Measurements from ENCODE around the gene UHRF1.
"Not testable (repeated sequence)": the region's sequence is repeated elsewhere in the genome, so short reads cannot be mapped to it uniquely, and the experiment has no call there.

UHRF1 gene

GRCh38 chr19:4970558-4971423 lies 61.5 kb downstream of the UHRF1 start:
- Histone ChIP-seq H3K9me3 (ENCODE audit: control extremely low read depth in 1 of 5, control insufficient read depth in 4 of 5, insufficient read depth in 2 of 5, low read depth in 1 of 5, low read length in 4 of 5) (no peaks in the 10 kb centered on the region), H3K4me1 (ENCODE audit: control extremely low read depth in 1 of 4, control insufficient read depth in 4 of 4, insufficient read depth in 4 of 4, low read length in 3 of 4) (peaks cover 0 to 43% (median 31%) of the 10 kb centered on the region in 4 experiments), H3K36me3 (ENCODE audit: control insufficient read depth in 4 of 4, insufficient read depth in 4 of 4, low read length in 3 of 4) (no peaks in the 10 kb centered on the region), H3K27ac (ENCODE audit: insufficient read depth in 1 of 2, low read depth in 1 of 2, low read length in 2 of 2, poor library complexity in 1 of 2, severe bottlenecking in 2 of 2) (peak overlapping the region in 1 of 2 experiments; percentile 70), H3K27me3 (replicated peaks in 2 of 5; ENCODE audit: control insufficient read depth in 4 of 5, insufficient read depth in 5 of 5, low read length in 4 of 5) (no peaks in the 10 kb centered on the region), H3K4me3 (ENCODE audit: control insufficient read depth in 1 of 7, extremely low read depth in 1 of 7, insufficient read depth in 4 of 7, low read depth in 2 of 7, low read length in 6 of 7) (peak overlapping the region in 6 of 7 experiments; percentile 44 to 89 (median 72))
- 43% methylated on average over 30 of the region's 31 CpGs for WGBS (ENCODE audit: insufficient coverage)
- ChIA-PET CTCF (interaction anchor here (0.7 to 2.0 kb wide), 4 partner anchors 10 to 60 kb away, joined by 3 to 8 read pairs (median 4); no protein-coding TSS in a partner anchor), POLR2A (interaction anchor here (0.7 to 0.8 kb wide), 2 partner anchors 54 to 55 kb away, joined by 3 read pairs; no protein-coding TSS in a partner anchor)
- DNase-seq: no peak

- peaks cover 0 to 47% (median 36%) of the 10 kb centered on the region in 4 experiments for H3K4me1 ChIP-seq (ENCODE audit: control extremely low read depth in 1 of 4, control insufficient read depth in 4 of 4, insufficient read depth in 4 of 4, low read length in 3 of 4)
- H3K9me3 ChIP-seq (ENCODE audit: control extremely low read depth in 1 of 5, control insufficient read depth in 4 of 5, insufficient read depth in 2 of 5, low read depth in 1 of 5, low read length in 4 of 5): no peaks in the 10 kb centered on the region
- 56% methylated on average over 10 of the region's 10 CpGs for WGBS (ENCODE audit: insufficient coverage)
- no peaks in the 10 kb centered on the region for H3K36me3 ChIP-seq (ENCODE audit: control insufficient read depth in 4 of 4, insufficient read depth in 4 of 4, low read length in 3 of 4)
- no peaks in the 10 kb centered on the region for H3K27me3 ChIP-seq (replicated peaks in 2 of 5; ENCODE audit: control insufficient read depth in 4 of 5, insufficient read depth in 5 of 5, low read length in 4 of 5)
- H3K27ac ChIP-seq (ENCODE audit: insufficient read depth in 1 of 2, low read depth in 1 of 2, low read length in 2 of 2, poor library complexity in 1 of 2, severe bottlenecking in 2 of 2): no peak overlapping the region
- ChIA-PET CTCF (interaction anchor here (0.5 to 2.0 kb wide), 5 partner anchors 9 to 98 kb away, joined by 3 to 8 read pairs (median 3); no protein-coding TSS in a partner anchor), POLR2A (interaction anchor here (0.6 to 0.7 kb wide), 2 partner anchors 55 to 139 kb away, joined by 3 to 5 read pairs; no protein-coding TSS in a partner anchor)
- no peak for DNase-seq
- peak overlapping the region in 5 of 7 experiments; percentile 44 to 89 (median 76) for H3K4me3 ChIP-seq (ENCODE audit: control insufficient read depth in 1 of 7, extremely low read depth in 1 of 7, insufficient read depth in 4 of 7, low read depth in 2 of 7, low read length in 6 of 7)
Measured at GRCh38 chr19:4971424-4971793, 62.1 kb downstream of the UHRF1 start.

GRCh38 chr19:4971816-4972495 lies 62.7 kb downstream of the UHRF1 start:
- Histone ChIP-seq H3K4me1 (ENCODE audit: control extremely low read depth in 1 of 4, control insufficient read depth in 4 of 4, insufficient read depth in 4 of 4, low read length in 3 of 4) (peaks cover 5 to 53% (median 42%) of the 10 kb centered on the region in 4 experiments), H3K27ac (ENCODE audit: insufficient read depth in 1 of 2, low read depth in 1 of 2, low read length in 2 of 2, poor library complexity in 1 of 2, severe bottlenecking in 2 of 2) (no peak overlapping the region), H3K9me3 (ENCODE audit: control extremely low read depth in 1 of 5, control insufficient read depth in 4 of 5, insufficient read depth in 2 of 5, low read depth in 1 of 5, low read length in 4 of 5) (no peaks in the 10 kb centered on the region), H3K36me3 (ENCODE audit: control insufficient read depth in 4 of 4, insufficient read depth in 4 of 4, low read length in 3 of 4) (peaks cover 0 to 1% (median under 1%) of the 10 kb centered on the region in 4 experiments), H3K4me3 (ENCODE audit: control insufficient read depth in 1 of 7, extremely low read depth in 1 of 7, insufficient read depth in 4 of 7, low read depth in 2 of 7, low read length in 6 of 7) (no peak overlapping the region), H3K27me3 (replicated peaks in 2 of 5; ENCODE audit: control insufficient read depth in 4 of 5, insufficient read depth in 5 of 5, low read length in 4 of 5) (no peaks in the 10 kb centered on the region)
- DNase-seq: no peak
- POLR2A ChIA-PET: interaction anchor here (0.6 to 0.8 kb wide), 2 partner anchors 12 to 140 kb away, joined by 3 to 5 read pairs; no protein-coding TSS in a partner anchor
- WGBS (ENCODE audit: insufficient coverage): 96% methylated on average over 13 of the region's 19 CpGs
- CTCF ChIA-PET: interaction anchor here (0.5 to 2.0 kb wide), 7 partner anchors 9 to 163 kb away, joined by 3 to 8 read pairs (median 3); no protein-coding TSS in a partner anchor

GRCh38 chr19:4972509-4973230 lies 63.4 kb downstream of the UHRF1 start:
- CTCF ChIA-PET: interaction anchor here (0.7 to 1.2 kb wide), 5 partner anchors 24 to 163 kb away, joined by 3 to 4 read pairs (median 3); no protein-coding TSS in a partner anchor
- Histone ChIP-seq H3K4me1 (ENCODE audit: control extremely low read depth in 1 of 4, control insufficient read depth in 4 of 4, insufficient read depth in 4 of 4, low read length in 3 of 4) (peaks cover 6 to 56% (median 47%) of the 10 kb centered on the region in 4 experiments), H3K9me3 (ENCODE audit: control extremely low read depth in 1 of 5, control insufficient read depth in 4 of 5, insufficient read depth in 2 of 5, low read depth in 1 of 5, low read length in 4 of 5) (no peaks in the 10 kb centered on the region), H3K27ac (ENCODE audit: insufficient read depth in 1 of 2, low read depth in 1 of 2, low read length in 2 of 2, poor library complexity in 1 of 2, severe bottlenecking in 2 of 2) (no peak overlapping the region), H3K27me3 (replicated peaks in 2 of 5; ENCODE audit: control insufficient read depth in 4 of 5, insufficient read depth in 5 of 5, low read length in 4 of 5) (no peaks in the 10 kb centered on the region), H3K4me3 (ENCODE audit: control insufficient read depth in 1 of 7, extremely low read depth in 1 of 7, insufficient read depth in 4 of 7, low read depth in 2 of 7, low read length in 6 of 7) (no peak overlapping the region), H3K36me3 (ENCODE audit: control insufficient read depth in 4 of 4, insufficient read depth in 4 of 4, low read length in 3 of 4) (peaks cover 0 to 8% (median 3%) of the 10 kb centered on the region in 4 experiments)
- WGBS (ENCODE audit: insufficient coverage): 98% methylated on average over 10 of the region's 12 CpGs
- no peak for DNase-seq
- POLR2A ChIA-PET: interaction anchor here (0.8 kb wide), 1 partner anchor 12 kb away, joined by 3 read pairs; no protein-coding TSS in a partner anchor

- no peak for DNase-seq
- Histone ChIP-seq H3K4me1 (ENCODE audit: control extremely low read depth in 1 of 4, control insufficient read depth in 4 of 4, insufficient read depth in 4 of 4, low read length in 3 of 4) (peaks cover 6 to 56% (median 50%) of the 10 kb centered on the region in 4 experiments), H3K36me3 (ENCODE audit: control insufficient read depth in 4 of 4, insufficient read depth in 4 of 4, low read length in 3 of 4) (peaks cover 0 to 11% (median 5%) of the 10 kb centered on the region in 4 experiments), H3K27ac (ENCODE audit: insufficient read depth in 1 of 2, low read depth in 1 of 2, low read length in 2 of 2, poor library complexity in 1 of 2, severe bottlenecking in 2 of 2) (no peak overlapping the region), H3K9me3 (ENCODE audit: control extremely low read depth in 1 of 5, control insufficient read depth in 4 of 5, insufficient read depth in 2 of 5, low read depth in 1 of 5, low read length in 4 of 5) (no peaks in the 10 kb centered on the region), H3K27me3 (replicated peaks in 2 of 5; ENCODE audit: control insufficient read depth in 4 of 5, insufficient read depth in 5 of 5, low read length in 4 of 5) (no peaks in the 10 kb centered on the region), H3K4me3 (ENCODE audit: control insufficient read depth in 1 of 7, extremely low read depth in 1 of 7, insufficient read depth in 4 of 7, low read depth in 2 of 7, low read length in 6 of 7) (no peak overlapping the region)
- 93% methylated on average over 3 of the region's 14 CpGs for WGBS (ENCODE audit: insufficient coverage)
- POLR2A ChIA-PET: no interaction called here
- CTCF ChIA-PET: interaction anchor here (0.6 to 1.2 kb wide), 3 partner anchors 20 to 894 kb away, joined by 3 to 4 read pairs (median 3); no protein-coding TSS in a partner anchor
Measured at GRCh38 chr19:4974880-4975469, 65.7 kb downstream of the UHRF1 start.

GRCh38 chr19:4975601-4976000 lies 66.3 kb downstream of the UHRF1 start:
- CTCF ChIA-PET: interaction anchor here (0.6 to 1.2 kb wide), 5 partner anchors 20 to 893 kb away, joined by 3 to 4 read pairs (median 3); no protein-coding TSS in a partner anchor
- peak overlapping the region in 1 of 2 experiments; percentile 69 for H3K27ac ChIP-seq (ENCODE audit: insufficient read depth in 1 of 2, low read depth in 1 of 2, low read length in 2 of 2, poor library complexity in 1 of 2, severe bottlenecking in 2 of 2)
- H3K4me3 ChIP-seq (ENCODE audit: control insufficient read depth in 1 of 7, extremely low read depth in 1 of 7, insufficient read depth in 4 of 7, low read depth in 2 of 7, low read length in 6 of 7); DNase-seq; H3K27me3 ChIP-seq (replicated peaks in 2 of 5; ENCODE audit: control insufficient read depth in 4 of 5, insufficient read depth in 5 of 5, low read length in 4 of 5); H3K9me3 ChIP-seq (ENCODE audit: control extremely low read depth in 1 of 5, control insufficient read depth in 4 of 5, insufficient read depth in 2 of 5, low read depth in 1 of 5, low read length in 4 of 5): not testable (repeated sequence)
- H3K4me1 ChIP-seq (ENCODE audit: control extremely low read depth in 1 of 4, control insufficient read depth in 4 of 4, insufficient read depth in 4 of 4, low read length in 3 of 4): peaks cover 6 to 50% (median 44%) of the 10 kb centered on the region in 4 experiments
- POLR2A ChIA-PET: interaction anchor here (0.7 to 1.2 kb wide), 2 partner anchors 16 to 59 kb away, joined by 3 to 6 read pairs; no protein-coding TSS in a partner anchor
- 98% methylated on average over 4 of the region's 13 CpGs for WGBS (ENCODE audit: insufficient coverage)
- H3K36me3 ChIP-seq (ENCODE audit: control insufficient read depth in 4 of 4, insufficient read depth in 4 of 4, low read length in 3 of 4): peaks cover 0 to 11% (median 5%) of the 10 kb centered on the region in 4 experiments
